Endothelial cell of umbilical vein (primary cell): ENCODE results near the gene KCNC1. TPM values are rescaled to one million over a fixed set of nuclear protein-coding genes. Genes with fewer than 3 reads are reported as not detected.

Experiments used
- BruUV-seq: library from RNA; stranded (reverse); fragments of 400-500 nt; replicated peaks from 2 replicates; lab custom pipeline; 2021; lab: Mats Ljungman, UMichigan
- CTCF ChIA-PET: fragments of 300-600, 350-600 bp; sonication (Branson Sonifier 250); formaldehyde crosslinking; loops from one replicate; lab custom pipeline; 2021; ENCODE audit warnings: antibody characterized with exemption, inconsistent platforms; lab: Charles Lee
- POLR2A ChIA-PET: fragments of 300-600, 350-600 bp; sonication (Branson Sonifier 250); formaldehyde crosslinking; loops from one replicate; lab custom pipeline; 2021; ENCODE audit warnings: antibody characterized with exemption, inconsistent platforms; lab: Charles Lee
- DNase-seq: peaks from one replicate; pipeline ENCODE4 v3.0.0-alpha.2; 2011; ENCODE audit warnings: low read depth, low spot score
- FAIRE-seq: peaks from 2 replicates; lab custom pipeline; 2011; peaks lifted over from hg19 to GRCh38; lab: Jason Lieb, UNC
- H2AFZ ChIP-seq: 2 replicates; pipeline ENCODE4 v1.6.0; 2012; ENCODE audit warnings: low read depth, low read length, control low read depth, inconsistent platforms
- H3K27ac ChIP-seq: 2 replicates; pipeline ENCODE4 v1.5.1; 2011; ENCODE audit warnings: low read depth, mild to moderate bottlenecking, control low read depth, low read length, moderate library complexity; ENCODE audit not compliant: insufficient read depth
- H3K27me3 ChIP-seq, 2 experiments: 2 replicates each; pipeline versions ENCODE4 v1.6.0 to v1.6.1; 2011; ENCODE audit warnings: low read length in 2 of 2, mixed read lengths in 1 of 2; ENCODE audit not compliant: control insufficient read depth in 2 of 2, insufficient read depth in 2 of 2
- H3K36me3 ChIP-seq, 2 experiments: 2 replicates in 1 of 2; 3 replicates in 1 of 2; pipeline ENCODE4 v1.5.1; 2011; ENCODE audit warnings: low read length in 2 of 2, mild to moderate bottlenecking in 1 of 2, moderate library complexity in 1 of 2; ENCODE audit not compliant: control insufficient read depth in 2 of 2, insufficient read depth in 2 of 2; ENCODE audit errors: extremely low read depth in 1 of 2
- H3K4me1 ChIP-seq: 3 replicates; pipeline ENCODE4 v1.5.1; 2011; ENCODE audit warnings: mild to moderate bottlenecking, low read length; ENCODE audit not compliant: control insufficient read depth, insufficient read depth; ENCODE audit errors: extremely low read depth
- H3K4me2 ChIP-seq: 2 replicates; pipeline ENCODE4 v1.6.1; 2011; ENCODE audit warnings: low read length, control low read depth, mixed read lengths; ENCODE audit not compliant: insufficient read depth
- H3K4me3 ChIP-seq, 3 experiments: fragments of 200-600 bp in 1 of 3; sonication (generic), shearing (Covaris generic) in 1 of 3; replicated peaks in 1 of 3; 2 replicates each; pipeline ENCODE4 v1.5.1; 2011 to 2016; ENCODE audit warnings: control low read depth in 3 of 3, low read length in 3 of 3, mild to moderate bottlenecking in 2 of 3, inconsistent platforms in 1 of 3, low read depth in 1 of 3, moderate library complexity in 1 of 3; ENCODE audit not compliant: insufficient read depth in 1 of 3
- H3K79me2 ChIP-seq: 2 replicates; pipeline ENCODE4 v1.6.0; 2012; ENCODE audit warnings: low read length, inconsistent platforms; ENCODE audit not compliant: control insufficient read depth, insufficient read depth
- H3K9ac ChIP-seq: replicated peaks from 2 replicates; pipeline ENCODE3; 2011; ENCODE audit warnings: low read length, control low read depth; ENCODE audit not compliant: insufficient read depth; ENCODE audit errors: extremely low read depth
- H3K9me1 ChIP-seq: replicated peaks from 3 replicates; pipeline ENCODE4 v1.6.0; 2011; ENCODE audit warnings: mild to moderate bottlenecking, low read length; ENCODE audit not compliant: control insufficient read depth, insufficient read depth; ENCODE audit errors: extremely low read depth
- H3K9me3 ChIP-seq: replicated peaks from 2 replicates; pipeline ENCODE4 v1.5.1; 2012; ENCODE audit warnings: low read length, inconsistent platforms; ENCODE audit not compliant: control insufficient read depth, insufficient read depth
- H4K20me1 ChIP-seq: replicated peaks from 2 replicates; pipeline ENCODE3; 2011; ENCODE audit warnings: mild to moderate bottlenecking, low read length; ENCODE audit not compliant: control insufficient read depth, insufficient read depth; ENCODE audit errors: extremely low read depth
- FOS ChIP-seq: IDR thresholded peaks from 2 replicates; pipeline ENCODE4 v1.6.1; 2011; ENCODE audit warnings: mild to moderate bottlenecking, low read length, moderate library complexity, borderline replicate concordance; ENCODE audit not compliant: insufficient read depth
- JUN ChIP-seq: IDR thresholded peaks from 2 replicates; pipeline ENCODE4 v1.6.1; 2011; ENCODE audit warnings: borderline replicate concordance, low read depth; ENCODE audit not compliant: insufficient read length, insufficient read depth
- MYC ChIP-seq: IDR thresholded peaks from one replicate; pipeline ENCODE4 v1.6.1; 2011; ENCODE audit warnings: mild to moderate bottlenecking, low read depth, low read length
- POLR2A ChIP-seq: IDR thresholded peaks from 2 replicates; pipeline ENCODE4 v1.6.1; 2012; ENCODE audit warnings: low read depth, mild to moderate bottlenecking, control low read depth, low read length
- POLR2AphosphoS5 ChIP-seq: IDR thresholded peaks from 2 replicates; pipeline ENCODE4 v1.6.1; 2012; ENCODE audit warnings: low read depth, mild to moderate bottlenecking, control low read depth, low read length, moderate library complexity; ENCODE audit not compliant: insufficient read depth
- dilution Hi-C: fragments of 300-500 bp; cut with MboI; formaldehyde crosslinking; loops from one replicate; pipeline ENCODE4 v1.15.0; 2019; ENCODE audit warnings: low sequenced_read_pairs; ENCODE audit not compliant: extremely low pct_ligation_motif_present
- intact Hi-C: fragments of 100-400 bp; cut with micrococcal nuclease; formaldehyde crosslinking; loops from one replicate; pipeline ENCODE4 v1.10.0; 2022
- polyA plus RNA-seq, 4 experiments: library from polyadenylated mRNA; depleted of rRNA in 3 of 4; stranded (reverse) in 3 of 4; unstranded in 1 of 4; fragments of >200 nt; gene quantifications; 2 replicates each; pipeline versions ENCODE4 v1.2.1 to v1.2.3, GENCODE V29; 2011 to 2012; ENCODE audit warnings: missing spikeins in 1 of 4
- total RNA-seq: library from RNA; stranded (reverse); gene quantifications from 2 replicates; pipeline ENCODE4 v1.2.3, GENCODE V29; 2021
- TF ChIP-seq, protein P1 (sequence below): IDR thresholded peaks from 2 replicates; pipeline ENCODE4 v1.6.1; 2011; ENCODE audit not compliant: insufficient read depth, insufficient read length
- TF ChIP-seq, protein P2 (sequence below), 2 donors: IDR thresholded peaks; 1 replicate in 1 of 2; 2 replicates in 1 of 2; pipeline ENCODE4 v1.5.1; 2011; ENCODE audit warnings: low read length in 2 of 2, mild to moderate bottlenecking in 2 of 2, moderate library complexity in 2 of 2, control low read depth in 1 of 2, inconsistent platforms in 1 of 2, low read depth in 1 of 2; ENCODE audit not compliant: insufficient read depth in 1 of 2; ENCODE audit errors: extremely low read depth in 1 of 2

The KCNC1 gene
- total and polyA plus RNA-seq, 2 donors (not counting 3 experiments of a cell fraction or from before 2014, with no cell fraction given): not detected

DNA sequence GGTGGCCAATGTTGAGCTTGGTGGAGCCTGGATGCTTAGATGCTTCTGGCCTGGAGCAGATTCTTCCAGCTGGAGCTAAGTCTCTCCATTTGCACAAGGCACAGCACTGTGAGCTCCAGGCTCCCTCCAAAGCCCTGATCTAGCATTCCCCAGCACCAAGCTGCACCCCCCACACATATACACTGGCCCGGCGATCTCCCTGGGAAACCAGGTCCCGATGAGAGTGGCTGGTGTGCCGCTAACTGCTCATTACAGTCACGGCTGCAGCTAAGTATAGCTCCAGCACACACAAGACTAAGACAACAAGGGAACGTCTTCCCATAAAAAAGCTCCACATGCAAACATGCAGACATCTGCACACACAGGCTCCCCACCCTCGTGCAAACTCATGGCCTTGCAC lies 17.6 kb downstream of the KCNC1 start:
- dilution Hi-C loops (no loop called here), intact Hi-C loops (no loop called here)
- Histone ChIP-seq H3K79me2 (no peaks in the 10 kb centered on the region), H3K27me3 (no peaks in the 10 kb centered on the region), H3K9me1 (no peaks in the 10 kb centered on the region), H3K27ac (no peak overlapping the region), H3K9ac (no peak overlapping the region), H2AFZ (no peak overlapping the region), H3K36me3 (no peaks in the 10 kb centered on the region), H3K9me3 (no peaks in the 10 kb centered on the region), H3K4me1 (no peaks in the 10 kb centered on the region), H3K4me2 (no peak overlapping the region), H4K20me1 (no peaks in the 10 kb centered on the region), H3K4me3 (no peak overlapping the region)
- POLR2A ChIA-PET: no interaction called here
- FAIRE-seq: no peak
- TF ChIP-seq MYC (no peak), JUN (no peak), POLR2AphosphoS5 (no peak), FOS (no peak), POLR2A (no peak)
- TF ChIP-seq, protein P1, sequence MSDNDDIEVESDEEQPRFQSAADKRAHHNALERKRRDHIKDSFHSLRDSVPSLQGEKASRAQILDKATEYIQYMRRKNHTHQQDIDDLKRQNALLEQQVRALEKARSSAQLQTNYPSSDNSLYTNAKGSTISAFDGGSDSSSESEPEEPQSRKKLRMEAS: no peak
- TF ChIP-seq, protein P2, sequence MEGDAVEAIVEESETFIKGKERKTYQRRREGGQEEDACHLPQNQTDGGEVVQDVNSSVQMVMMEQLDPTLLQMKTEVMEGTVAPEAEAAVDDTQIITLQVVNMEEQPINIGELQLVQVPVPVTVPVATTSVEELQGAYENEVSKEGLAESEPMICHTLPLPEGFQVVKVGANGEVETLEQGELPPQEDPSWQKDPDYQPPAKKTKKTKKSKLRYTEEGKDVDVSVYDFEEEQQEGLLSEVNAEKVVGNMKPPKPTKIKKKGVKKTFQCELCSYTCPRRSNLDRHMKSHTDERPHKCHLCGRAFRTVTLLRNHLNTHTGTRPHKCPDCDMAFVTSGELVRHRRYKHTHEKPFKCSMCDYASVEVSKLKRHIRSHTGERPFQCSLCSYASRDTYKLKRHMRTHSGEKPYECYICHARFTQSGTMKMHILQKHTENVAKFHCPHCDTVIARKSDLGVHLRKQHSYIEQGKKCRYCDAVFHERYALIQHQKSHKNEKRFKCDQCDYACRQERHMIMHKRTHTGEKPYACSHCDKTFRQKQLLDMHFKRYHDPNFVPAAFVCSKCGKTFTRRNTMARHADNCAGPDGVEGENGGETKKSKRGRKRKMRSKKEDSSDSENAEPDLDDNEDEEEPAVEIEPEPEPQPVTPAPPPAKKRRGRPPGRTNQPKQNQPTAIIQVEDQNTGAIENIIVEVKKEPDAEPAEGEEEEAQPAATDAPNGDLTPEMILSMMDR (IDR thresholded peaks at IDR 0.05; ENCODE audit: extremely low read depth in 1 of 2, insufficient read depth in 1 of 2, low read depth in 1 of 2, low read length in 2 of 2): no peak
- no TSS peak for BruUV-seq
- CTCF ChIA-PET: interaction anchor here (0.8 to 2.8 kb wide), 5 partner anchors 17 to 235 kb away, joined by 3 to 9 read pairs (median 4); partner anchors contain the start of gene KCNC1
- no peak for DNase-seq
